Left ventricle myocardium superior (tissue), 1 donor: ENCODE results near the gene STEAP1B. TPM values are rescaled to one million over a fixed set of nuclear protein-coding genes. Genes with fewer than 3 reads are reported as not detected.

Experiments used
- ATAC-seq: fragments of 200-7000 bp; cut with Tn5 transposase; one replicate; pipeline ENCODE4 v1.9.1; 2020; ENCODE audit warnings: mild to moderate bottlenecking, moderate library complexity
- DNase-seq: peaks from one replicate; pipeline ENCODE4 v3.0.0-alpha.2; 2020
- intact Hi-C: fragments of 100-400 bp; cut with micrococcal nuclease; formaldehyde crosslinking; loops from one replicate; pipeline ENCODE4 v1.11.0; 2022
- total RNA-seq: library from RNA; stranded (reverse); fragmentation: NEBNext Ultra II Directional; extraction: Animal tissue kit (Norgen Biotek cat#: 25700); gene quantifications from one replicate; pipeline ENCODE4 v1.2.1, GENCODE V29; 2021
- donor health status: DM: no; HTN: yes; CAD: no; lungs with severe emphysema.

The STEAP1B gene
- total RNA-seq, 1 donor from 2014 or later, result 0.69 TPM

DNA sequence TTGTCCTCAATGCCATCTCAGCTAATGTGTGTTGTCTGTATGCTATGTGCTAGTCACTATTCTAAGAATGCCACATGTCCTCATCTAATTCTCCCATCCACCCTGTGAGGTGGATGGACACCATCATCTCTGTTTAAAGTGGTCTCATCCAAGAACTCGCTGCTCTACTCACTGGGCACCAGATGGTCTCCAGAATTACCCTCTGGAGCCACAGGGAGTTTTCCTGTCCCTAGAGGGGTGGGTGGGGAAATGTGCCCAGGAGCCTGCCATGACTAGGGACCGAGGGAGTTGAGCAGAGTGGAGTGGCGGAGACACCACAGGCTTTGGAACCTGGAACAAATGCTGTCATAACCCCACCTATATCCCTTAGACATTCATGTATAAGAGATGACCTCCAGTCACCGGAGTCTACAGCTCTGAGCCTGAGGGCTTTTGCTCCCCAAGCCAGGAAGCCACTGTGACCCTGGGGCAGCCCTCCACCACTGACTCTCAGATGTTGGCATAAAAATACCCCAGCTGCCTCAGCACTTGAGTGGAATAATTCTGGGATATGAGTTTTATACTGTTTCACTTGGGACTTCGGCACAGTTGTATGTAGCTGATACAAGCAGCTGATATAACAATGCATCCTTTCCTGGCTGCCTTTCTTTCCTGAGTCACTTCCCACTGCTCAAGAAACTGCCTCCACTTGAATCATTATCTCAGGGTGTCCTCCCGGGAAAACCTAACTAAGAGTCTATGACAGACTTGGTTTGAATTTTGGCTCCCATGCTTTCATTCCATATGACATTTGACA lies 81.5 kb downstream of the STEAP1B start:
- ATAC-seq (no peak), DNase-seq (no peak)
- intact Hi-C loops, result no loop called here

DNA sequence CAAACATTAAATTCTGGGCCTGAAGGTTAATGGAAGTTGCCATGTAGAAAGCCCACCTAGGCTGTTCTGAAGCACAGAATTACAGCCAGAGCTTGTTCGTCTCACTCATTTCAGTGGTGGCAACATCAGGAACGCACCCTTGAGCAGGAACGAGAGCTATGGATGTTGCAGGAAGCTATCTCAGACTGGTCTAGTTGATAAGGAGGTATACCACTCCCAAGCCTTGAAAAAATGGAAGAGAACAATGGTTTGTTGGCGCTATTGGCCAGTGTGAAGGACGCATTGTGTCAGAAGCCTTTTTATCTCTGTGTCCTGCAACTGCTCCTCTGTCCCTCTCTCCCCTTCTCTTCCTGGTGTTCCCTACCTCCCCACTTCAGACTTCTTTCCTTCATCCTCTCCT lies 82.1 kb downstream of the STEAP1B start:
- no peak for DNase-seq
- ATAC-seq, result no peak
- intact Hi-C loops, result no loop called here

DNA sequence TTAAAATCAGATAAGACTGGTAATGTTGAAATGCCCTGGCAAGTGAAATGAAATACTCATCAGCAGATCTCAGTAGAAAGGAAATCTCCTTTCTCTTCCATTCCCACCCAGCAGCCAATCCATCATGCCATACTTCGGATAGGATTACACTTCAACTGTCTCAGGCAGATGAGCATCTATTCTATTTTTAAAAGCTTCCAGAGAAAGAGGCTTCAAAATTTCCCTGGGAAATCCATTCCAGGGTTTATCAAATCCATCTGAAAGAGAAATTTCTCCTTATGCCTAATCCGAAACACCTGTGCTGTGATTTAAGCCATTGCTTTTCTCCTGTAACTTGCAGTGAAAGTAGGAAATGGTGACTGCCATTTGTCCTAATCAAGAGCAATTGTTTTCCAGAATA lies 82.6 kb downstream of the STEAP1B start:
- DNase-seq (no peak), ATAC-seq (no peak)
- intact Hi-C loops, result no loop called here

DNA sequence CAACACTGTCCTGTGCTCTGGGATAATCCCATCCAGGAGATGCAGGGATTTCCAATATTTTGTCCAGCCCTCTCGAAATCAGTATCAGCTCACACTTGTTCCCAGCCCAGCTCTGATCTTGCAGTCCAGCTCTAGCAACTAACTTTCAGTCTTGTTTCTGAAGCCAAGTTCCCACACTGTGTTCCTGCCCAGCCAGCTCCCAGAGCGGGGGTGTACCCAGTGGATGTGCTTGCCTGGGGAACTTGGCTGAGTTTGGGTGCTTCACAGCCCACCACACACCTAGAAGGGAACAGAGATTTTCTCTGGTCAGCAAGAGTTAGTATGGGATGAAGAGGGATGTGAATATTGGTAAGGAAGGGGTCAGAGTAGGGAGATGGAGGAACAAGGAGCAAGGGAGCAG lies 85.6 kb downstream of the STEAP1B start:
- no peak for DNase-seq
- intact Hi-C loops, result no loop called here
- no peak for ATAC-seq

DNA sequence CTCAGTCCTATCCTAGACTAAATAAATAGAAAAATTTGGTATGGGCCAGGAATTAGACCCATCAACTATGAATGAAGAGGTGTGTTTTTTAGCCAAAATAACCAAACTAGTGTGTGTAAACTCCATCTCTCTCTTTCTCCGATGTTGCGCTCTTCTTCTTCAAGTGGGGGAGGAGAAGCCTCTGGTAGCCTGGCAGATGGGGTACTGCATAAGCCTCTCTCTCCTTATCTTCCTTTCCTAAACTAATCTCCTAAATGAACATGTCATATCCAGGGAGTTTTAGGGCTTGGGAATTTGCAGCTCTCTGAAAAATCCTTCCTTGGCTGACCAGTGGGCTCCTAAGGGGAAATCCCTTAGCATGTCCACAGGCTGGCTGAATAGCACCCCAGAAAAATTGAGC lies 86.8 kb downstream of the STEAP1B start:
- intact Hi-C loops, result no loop called here
- ATAC-seq, result no peak
- no peak for DNase-seq

DNA sequence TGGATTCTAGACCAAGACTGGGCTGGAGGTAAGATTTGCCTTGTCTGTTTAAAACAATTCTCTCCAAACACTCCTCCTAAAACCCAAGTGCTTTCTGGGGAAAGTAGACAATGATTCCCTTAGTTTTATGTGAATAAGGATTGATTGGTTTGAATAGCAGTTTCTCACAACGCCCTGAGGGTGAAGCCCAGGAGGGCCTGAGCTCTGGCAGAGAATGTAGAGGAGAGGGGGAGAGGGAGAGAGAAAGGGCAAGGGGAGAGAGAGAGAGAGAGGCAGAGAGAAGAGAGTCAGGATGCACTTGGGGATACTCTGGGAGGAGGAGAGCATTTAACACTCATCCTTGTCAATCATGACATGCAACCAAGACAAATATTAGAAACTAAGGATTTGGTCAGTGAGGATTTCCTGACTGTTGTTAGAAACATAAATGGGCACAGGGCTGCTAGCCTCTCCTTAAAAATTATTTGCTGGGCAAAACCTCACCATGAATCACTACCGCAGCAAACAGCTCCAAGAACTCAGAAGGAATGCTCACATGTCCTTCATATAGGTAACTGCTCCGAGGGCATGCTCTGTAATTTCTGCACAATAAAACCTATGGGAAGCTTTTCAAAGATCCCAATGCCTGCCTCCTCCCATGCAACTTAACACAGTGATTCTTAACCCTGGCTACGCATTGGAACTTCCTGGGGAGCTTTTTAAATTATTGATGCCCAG lies 87.9 kb downstream of the STEAP1B start:
- intact Hi-C loops, result no loop called here
- no peak for ATAC-seq

DNA sequence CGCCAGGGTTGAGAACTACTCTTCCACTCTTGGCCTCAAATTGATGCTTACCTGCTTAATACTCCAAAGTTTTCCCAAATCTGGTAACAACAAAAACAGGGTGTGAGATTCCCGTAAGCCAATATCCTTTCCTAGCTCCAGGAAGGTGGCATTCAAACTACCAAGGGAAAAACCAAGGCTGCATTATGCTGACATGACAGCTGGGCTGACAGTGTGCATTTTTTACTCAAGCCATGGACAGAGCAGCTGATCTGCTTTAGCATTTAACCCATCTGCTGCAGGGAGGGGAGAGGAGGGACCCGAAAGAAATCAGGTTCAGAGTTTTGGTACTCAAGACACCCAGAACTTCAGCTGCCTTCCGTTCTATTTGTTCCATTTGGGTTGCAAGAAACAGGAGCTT lies 93.3 kb downstream of the STEAP1B start:
- DNase-seq (no peak), ATAC-seq (no peak)
- intact Hi-C loops, result no loop called here

More for the DNA sequence above, 87.9 kb downstream of the STEAP1B start:
- no peak for DNase-seq

DNA sequence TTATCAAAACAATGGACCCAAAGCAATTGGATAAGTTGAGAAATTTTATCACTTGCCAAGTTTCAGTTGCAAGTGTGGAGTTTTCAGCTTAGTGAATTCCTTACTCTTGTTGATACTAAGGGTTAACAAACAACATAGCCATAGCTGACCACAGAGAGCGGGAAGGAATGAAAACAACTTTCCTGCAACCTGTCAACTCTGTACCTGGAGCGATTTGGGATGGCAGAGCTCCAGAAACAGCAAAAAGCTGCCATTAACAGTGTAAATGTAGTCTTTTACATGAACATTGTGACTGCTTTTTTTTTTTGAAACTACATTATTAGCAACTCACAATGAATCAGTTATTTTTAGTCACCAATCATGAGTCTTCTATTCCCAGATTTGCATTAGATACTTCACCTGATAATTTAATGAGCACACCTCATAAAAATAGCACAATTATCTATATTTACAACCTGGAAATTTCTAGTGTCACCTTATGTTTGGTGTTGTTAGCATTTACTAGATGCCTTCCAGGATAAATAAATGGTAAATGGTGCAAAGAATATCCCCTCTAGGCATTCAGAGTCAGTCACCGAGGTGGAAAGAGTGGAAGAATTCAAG lies 95.5 kb downstream of the STEAP1B start:
- ATAC-seq (no peak), DNase-seq (no peak)
- intact Hi-C loops, result no loop called here

DNA sequence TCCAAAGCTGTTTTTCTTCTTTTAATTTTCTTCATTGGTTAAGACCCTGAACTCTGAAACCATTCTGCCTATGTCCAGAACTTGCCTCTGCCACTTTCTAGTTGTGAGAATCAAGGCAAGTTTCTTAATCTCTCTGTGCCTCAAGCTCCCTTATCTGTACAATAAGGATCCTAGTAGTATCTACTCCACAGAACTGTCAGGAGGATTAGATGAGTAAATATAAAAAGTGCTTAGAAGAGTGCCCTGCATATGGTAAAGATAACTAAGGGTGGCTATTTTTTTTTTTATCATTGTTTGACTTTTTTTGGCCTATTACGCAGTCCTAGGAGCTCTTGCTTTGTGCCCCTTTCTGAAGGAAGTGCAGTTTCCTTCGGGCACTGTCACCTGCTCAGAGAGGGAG lies 96.6 kb downstream of the STEAP1B start:
- intact Hi-C loops, result no loop called here
- DNase-seq, result no peak
- ATAC-seq, result no peak

DNA sequence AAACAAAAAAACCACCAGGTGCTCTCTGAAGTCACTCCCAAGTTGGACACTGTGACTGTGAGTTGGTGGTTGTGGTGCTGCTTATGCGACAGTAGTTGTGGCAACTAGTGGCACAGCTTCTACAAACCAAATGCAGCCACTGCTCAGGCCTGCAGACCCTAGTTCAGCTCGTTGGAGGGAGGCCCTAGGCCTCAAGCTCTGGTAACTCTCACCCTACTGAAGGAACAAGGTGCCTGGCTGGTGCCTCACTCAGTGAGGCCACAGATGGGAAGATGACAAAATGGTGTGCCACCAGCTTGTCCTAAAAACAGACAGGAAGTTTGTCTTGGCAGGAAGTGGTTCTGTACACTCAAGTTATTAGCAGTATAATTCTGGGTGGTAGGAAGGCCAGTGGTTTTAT lies 97.7 kb downstream of the STEAP1B start:
- DNase-seq, result no peak
- intact Hi-C loops, result no loop called here

DNA sequence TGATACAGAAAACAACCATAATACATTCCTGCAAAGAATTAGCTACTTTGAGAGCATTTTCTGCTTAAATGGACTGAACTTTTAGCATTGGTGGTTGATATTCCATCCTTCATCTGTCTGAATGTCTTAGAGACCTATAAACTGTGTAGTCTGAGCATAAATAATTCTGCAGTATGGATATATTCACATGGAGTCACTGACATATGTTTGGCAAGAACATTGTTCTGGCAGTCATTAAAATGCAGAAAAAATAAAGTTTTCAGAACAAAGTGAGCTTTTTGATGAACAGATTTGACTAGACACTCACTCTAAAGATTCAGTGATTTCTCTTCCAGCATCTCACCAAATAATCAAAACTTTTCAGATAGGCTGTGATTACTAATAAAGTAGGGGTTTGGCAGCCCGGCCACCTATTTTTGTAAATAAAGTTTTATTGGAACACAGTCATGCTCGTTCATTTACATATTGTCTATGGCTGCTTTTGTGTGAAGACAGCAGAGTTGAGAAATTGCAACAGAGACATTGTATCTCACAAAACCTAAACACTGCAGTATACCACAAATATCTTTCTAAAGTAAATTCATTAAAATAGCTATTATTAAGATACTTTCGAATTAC lies 98.9 kb downstream of the STEAP1B start:
- DNase-seq (no peak), ATAC-seq (no peak)
- intact Hi-C loops, result no loop called here

More for the DNA sequence above, 97.7 kb downstream of the STEAP1B start:
- ATAC-seq, result no peak

DNA sequence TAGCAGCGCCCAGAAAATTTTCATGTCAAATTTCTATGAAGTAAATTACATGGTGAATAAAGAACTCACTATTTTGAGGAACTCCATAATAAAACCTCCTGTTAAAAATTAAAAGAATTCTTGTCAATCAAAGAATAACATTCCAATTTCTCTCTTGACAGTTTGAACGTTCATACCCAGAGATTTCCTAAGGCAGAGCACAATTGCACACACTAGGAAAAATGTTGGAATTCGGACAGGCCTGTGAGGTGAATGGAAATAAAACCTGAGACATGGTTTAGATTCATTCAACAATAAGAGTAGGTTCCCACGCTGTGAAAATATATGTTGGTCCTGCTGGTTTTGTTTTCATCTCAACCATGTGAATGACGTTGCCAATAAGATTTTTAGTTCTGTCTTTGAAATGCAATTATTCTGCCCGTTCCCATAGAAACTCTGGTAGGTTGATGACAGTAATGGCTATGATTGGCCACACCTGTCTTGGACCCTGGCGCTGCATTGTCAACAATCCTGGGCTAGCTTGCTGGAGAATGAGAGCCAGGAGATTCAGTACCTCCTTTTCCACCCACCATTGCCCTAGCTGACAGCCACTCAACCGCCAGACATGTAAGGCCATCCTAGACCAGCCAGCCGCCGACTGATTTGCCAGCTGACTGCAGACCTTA lies 99.7 kb downstream of the STEAP1B start:
- ATAC-seq (no peak), DNase-seq (no peak)
- intact Hi-C loops, result no loop called here

DNA sequence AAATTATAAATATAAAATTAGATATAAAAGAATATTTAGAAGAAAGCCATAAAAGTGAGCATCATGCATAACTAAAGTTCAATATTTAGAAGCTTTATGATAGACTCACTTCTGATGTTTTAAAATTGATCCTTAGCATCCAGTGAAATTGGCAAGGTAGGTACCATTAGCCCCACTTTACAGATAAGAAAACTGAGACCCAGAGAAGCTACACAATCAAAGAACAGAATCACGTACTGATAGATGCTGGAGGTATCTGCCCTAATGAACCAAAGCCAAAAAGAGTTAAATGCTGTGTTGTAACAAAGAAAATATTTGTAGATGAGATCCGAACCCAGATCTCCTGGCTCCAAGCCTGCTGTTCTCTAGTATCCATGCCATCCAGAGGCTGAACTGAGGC lies 100.4 kb downstream of the STEAP1B start:
- DNase-seq (no peak), ATAC-seq (no peak)
- intact Hi-C loops, result no loop called here

DNA sequence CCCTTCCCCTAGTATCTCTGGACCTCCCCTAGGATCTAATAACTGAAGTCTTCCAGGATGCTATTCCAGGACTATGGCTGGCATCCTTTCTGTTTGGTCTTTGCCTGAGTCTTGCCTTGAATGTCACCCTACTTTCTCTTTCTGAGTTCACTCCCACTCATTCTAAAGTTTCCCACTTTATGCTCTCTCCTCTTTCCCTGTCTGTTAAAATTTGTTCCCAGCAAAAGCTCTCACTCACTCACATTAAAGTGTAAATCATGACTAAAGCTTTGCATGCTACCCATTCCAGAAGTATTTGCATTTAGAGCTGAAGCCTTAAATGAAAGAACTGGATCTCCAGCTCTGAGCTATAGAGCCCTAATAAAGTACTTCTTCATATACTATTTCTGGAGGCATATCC lies 100.9 kb downstream of the STEAP1B start:
- DNase-seq (no peak), ATAC-seq (no peak)
- intact Hi-C loops, result no loop called here

DNA sequence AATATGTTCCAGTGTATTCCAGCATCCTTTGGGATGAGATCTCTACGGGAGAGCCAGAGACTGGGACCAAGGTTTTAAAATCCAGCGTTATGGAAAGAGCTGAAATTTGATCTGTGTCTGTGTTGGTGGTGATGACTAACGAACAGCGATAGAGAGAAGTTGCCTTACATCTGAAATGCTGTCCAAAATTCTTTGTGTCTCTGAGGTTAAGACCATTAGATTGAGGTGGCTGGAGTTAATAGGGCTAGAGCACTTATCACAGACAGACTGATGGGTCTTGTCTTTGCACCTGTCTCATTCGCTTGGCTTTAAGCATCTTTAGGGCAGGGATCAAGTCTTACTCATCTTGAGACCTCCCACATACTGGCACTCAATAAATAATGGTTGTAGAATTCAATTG lies 102.0 kb downstream of the STEAP1B start:
- DNase-seq, result no peak
- intact Hi-C loops, result no loop called here

DNA sequence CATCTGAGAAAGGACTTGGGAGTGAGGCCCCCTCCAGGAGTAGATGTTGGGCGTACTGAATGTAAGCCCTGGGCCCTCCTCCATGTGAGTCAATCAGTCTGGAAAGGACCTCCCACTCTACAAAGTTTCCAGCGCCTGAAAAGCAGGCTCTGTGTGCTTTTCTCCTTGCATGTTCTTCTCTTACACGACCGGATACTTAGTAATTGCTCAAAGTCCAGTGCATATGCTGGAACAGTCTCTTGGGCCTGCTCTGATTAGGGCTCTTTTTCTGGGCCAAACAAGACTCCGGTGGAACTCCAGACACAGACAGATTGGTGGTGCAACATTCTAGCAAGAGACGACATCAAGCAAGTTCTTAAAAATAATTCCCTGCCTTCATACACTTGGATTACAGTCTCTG lies 104.8 kb downstream of the STEAP1B start:
- intact Hi-C loops, result no loop called here
- no peak for DNase-seq
- no peak for ATAC-seq

More for the DNA sequence above, 102.0 kb downstream of the STEAP1B start:
- no peak for ATAC-seq

DNA sequence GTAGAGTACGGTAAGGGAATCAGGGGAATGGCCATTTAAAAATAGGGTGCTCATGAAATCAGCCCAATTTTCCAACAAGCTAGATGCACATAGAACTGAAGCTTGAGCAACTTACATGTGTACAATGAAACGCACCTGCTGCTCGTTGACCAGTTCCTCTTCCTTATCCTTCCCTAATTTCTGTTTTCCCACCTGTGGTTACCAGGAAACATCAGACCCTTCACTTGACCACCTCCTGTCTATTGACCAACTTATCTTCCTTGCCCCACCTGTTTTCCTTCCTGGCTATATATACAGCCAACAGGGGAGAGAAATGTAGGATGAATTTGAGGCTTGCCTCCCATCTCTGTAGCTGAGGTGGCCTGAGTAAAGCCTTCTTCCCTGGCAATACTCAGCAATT lies 105.2 kb downstream of the STEAP1B start:
- intact Hi-C loops, result no loop called here
- DNase-seq (no peak), ATAC-seq (no peak)

DNA sequence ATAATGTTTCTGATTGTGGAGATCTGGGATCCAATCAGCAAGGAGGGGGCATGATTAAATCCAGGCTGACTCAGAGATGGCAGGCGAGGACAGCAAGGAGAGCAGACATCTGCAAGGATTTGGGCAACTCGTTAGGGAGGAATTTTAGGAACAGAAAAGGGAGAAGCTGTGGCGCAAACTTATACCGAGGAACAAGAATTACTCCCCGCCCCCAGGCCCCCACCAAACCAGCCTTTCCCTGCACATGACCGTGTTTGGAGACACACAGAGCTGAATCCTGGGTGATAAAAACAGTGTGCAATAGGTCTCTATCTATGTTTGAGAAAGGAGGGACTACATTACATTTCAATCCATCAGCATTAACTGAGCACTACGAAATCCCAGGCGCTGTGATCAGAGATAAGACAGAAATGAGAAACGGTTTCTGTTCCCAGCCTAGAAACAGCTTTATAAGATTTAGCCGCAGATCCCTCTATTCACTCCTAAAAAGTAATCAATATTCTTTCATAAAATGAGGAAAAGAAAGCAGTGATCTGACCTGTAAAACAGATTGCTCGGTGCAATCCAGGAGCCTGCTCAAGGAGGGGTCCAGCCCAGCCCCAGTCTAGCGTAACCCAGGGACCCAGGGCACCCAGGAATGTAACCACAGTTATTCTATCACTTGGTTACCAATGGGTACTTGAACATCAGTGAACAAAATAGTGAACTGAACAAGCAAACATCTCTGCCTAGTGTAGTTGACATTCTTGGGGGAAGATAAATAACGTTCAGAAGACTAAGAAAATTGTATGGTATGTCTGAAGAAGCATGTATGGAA lies 105.9 kb downstream of the STEAP1B start:
- intact Hi-C loops, result no loop called here
- no peak for ATAC-seq
- no peak for DNase-seq

DNA sequence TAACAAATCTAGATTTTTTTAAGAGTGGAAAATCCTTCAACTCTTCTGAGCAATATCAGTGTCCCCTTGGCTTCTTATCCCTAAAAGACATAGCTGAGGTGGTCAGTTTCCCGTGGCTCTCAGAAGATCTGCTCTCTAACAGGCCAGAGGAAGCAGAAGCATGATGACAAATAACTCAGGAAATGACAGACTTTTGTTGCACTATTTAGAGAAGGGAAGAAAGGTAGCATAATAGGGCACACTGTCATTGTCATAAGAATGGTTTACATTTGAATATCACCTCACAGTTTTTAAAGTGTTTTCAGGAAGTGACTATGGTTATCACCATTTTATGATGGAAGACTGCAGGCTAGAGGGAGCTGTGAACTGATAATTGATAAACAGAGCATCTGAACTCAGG lies 109.5 kb downstream of the STEAP1B start:
- ATAC-seq (no peak), DNase-seq (no peak)
- intact Hi-C loops, result no loop called here
